GM10847 (cell line): Measurements from ENCODE around the gene PTBP2.

Experiments
- POLR2A ChIP-seq: IDR thresholded peaks from 2 replicates; pipeline ENCODE4 v1.6.1; 2011; ENCODE audit not compliant: insufficient read length; ENCODE audit errors: extremely low read depth

Gene PTBP2

GRCh38 chr1:96721416-96722160 is at the start of gene PTBP2:
Gene PTBP2, plus strand, starts transcription at chr1:96721784. Its CDS starts 81 bp downstream, at chr1:96721865.
- TF ChIP-seq POLR2A = peak; percentile 48

- no peak for TF ChIP-seq POLR2A
These were observed 46.7 kb upstream of the PTBP2 start for GRCh38 chr1:96674915-96675314.

GRCh38 chr1:96682056-96682455 is 39.5 kb upstream of the PTBP2 start:
- no peak for TF ChIP-seq POLR2A

GRCh38 chr1:96683931-96684330 is 37.7 kb upstream of the PTBP2 start:
- no peak for TF ChIP-seq POLR2A

GRCh38 chr1:96684744-96685143 is 36.8 kb upstream of the PTBP2 start:
- TF ChIP-seq POLR2A = no peak

GRCh38 chr1:96688767-96689166 is 32.8 kb upstream of the PTBP2 start:
- TF ChIP-seq POLR2A = no peak

- TF ChIP-seq POLR2A = no peak
These were observed 25.6 kb upstream of the PTBP2 start for GRCh38 chr1:96695954-96696353.

- TF ChIP-seq POLR2A = no peak
These were observed 23.1 kb upstream of the PTBP2 start for GRCh38 chr1:96698342-96698983.

- no peak for TF ChIP-seq POLR2A
These were observed 18.4 kb upstream of the PTBP2 start for GRCh38 chr1:96703186-96703585.

GRCh38 chr1:96707023-96707422 is 14.6 kb upstream of the PTBP2 start:
- no peak for TF ChIP-seq POLR2A

- TF ChIP-seq POLR2A = no peak
These were observed 13.1 kb upstream of the PTBP2 start for GRCh38 chr1:96708482-96708881.

GRCh38 chr1:96710708-96711477 is 10.7 kb upstream of the PTBP2 start:
- no peak for TF ChIP-seq POLR2A

GRCh38 chr1:96713649-96714048 is 7.9 kb upstream of the PTBP2 start:
- no peak for TF ChIP-seq POLR2A

GRCh38 chr1:96714881-96715280 is 6.7 kb upstream of the PTBP2 start:
- no peak for TF ChIP-seq POLR2A

- no peak for TF ChIP-seq POLR2A
These were observed 6.1 kb upstream of the PTBP2 start for GRCh38 chr1:96715482-96715881.

- no peak for TF ChIP-seq POLR2A
These were observed 550 bp upstream of the PTBP2 start for GRCh38 chr1:96721053-96721415.

- no peak for TF ChIP-seq POLR2A
These were observed 758 bp downstream of the PTBP2 start for GRCh38 chr1:96722161-96722922.
